BLaER1 (cell line): Measurements from ENCODE around the gene NUP210L.

Source experiments
- H3K27ac ChIP-seq: shearing (Covaris generic); formaldehyde crosslinking; 2 replicates; pipeline ENCODE4 v1.8.1; 2022
- H3K27me3 ChIP-seq: shearing (Covaris generic); formaldehyde crosslinking; 2 replicates; pipeline ENCODE4 v1.8.1; 2022
- H3K36me3 ChIP-seq: shearing (Covaris generic); formaldehyde crosslinking; 2 replicates; pipeline ENCODE4 v1.8.1; 2022
- H3K4me1 ChIP-seq: shearing (Covaris generic); formaldehyde crosslinking; 2 replicates; pipeline ENCODE4 v1.8.1; 2022
- H3K4me2 ChIP-seq: shearing (Covaris generic); formaldehyde crosslinking; 2 replicates; pipeline ENCODE4 v1.8.1; 2022
- H3K4me3 ChIP-seq: shearing (Covaris generic); formaldehyde crosslinking; 2 replicates; pipeline ENCODE4 v1.8.1; 2022
- H3K9ac ChIP-seq: shearing (Covaris generic); formaldehyde crosslinking; 2 replicates; pipeline ENCODE4 v1.8.1; 2022
- H3K9me3 ChIP-seq: shearing (Covaris generic); formaldehyde crosslinking; 2 replicates; pipeline ENCODE4 v1.8.1; 2022
- H4K20me1 ChIP-seq: shearing (Covaris generic); formaldehyde crosslinking; 2 replicates; pipeline ENCODE4 v1.8.1; 2022
- Cebpa-rat ChIP-seq: shearing (Covaris generic); IDR thresholded peaks from 2 replicates; pipeline ENCODE4 v1.8.1; 2022

The NUP210L gene

DNA sequence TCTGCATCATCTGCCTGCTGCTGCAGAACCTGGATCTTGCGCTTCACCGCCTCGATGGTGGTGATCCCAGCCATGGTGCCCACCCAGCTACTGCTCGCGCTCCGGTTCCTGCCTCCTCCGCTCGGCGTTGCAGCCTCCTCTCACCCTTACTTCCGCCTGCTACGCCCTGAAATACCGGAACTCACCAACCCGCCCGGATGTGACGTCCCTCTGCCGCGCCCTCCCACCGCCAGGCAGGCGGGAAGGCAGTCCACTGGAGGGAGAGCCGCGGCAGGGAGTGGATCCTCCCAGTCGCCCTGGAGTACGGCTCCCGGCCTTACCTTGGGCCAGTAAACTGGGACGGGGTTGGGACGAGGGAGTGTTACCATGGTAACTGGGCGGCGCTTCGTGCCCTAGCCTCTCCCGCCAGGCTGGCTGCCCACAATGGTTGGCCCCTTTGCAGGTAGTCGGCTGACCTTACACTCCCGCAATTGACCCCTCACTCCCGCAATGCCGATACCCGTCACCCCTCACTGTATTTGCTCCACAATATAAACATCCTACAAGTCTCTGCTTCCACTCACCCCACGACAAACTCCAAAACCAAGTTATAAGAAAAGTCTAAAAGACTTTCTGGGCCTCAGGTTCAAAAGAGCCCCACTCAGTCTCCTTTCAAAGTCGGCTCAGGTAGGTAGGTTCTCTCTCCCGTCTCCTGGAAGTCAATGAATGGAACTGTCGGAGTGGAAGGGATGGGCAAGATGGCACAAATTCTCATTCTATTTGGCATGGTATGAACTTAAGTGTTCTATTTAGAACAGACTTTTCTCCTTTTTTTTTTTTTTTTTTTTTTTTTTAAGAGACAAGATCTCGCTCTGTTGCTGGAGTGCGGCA, 28.4 kb upstream of the NUP210L start:
- no peak for TF ChIP-seq Cebpa-rat
- H3K36me3 ChIP-seq: peaks cover 24% of the 10 kb centered on the region
- H3K27ac ChIP-seq: peak overlapping the region; percentile 88
- H3K4me2 ChIP-seq: peak overlapping the region; percentile 96
- H3K4me1 ChIP-seq: peaks cover 43% of the 10 kb centered on the region
- no peaks in the 10 kb centered on the region for H3K27me3 ChIP-seq
- H4K20me1 ChIP-seq: peaks cover 46% of the 10 kb centered on the region
- H3K9me3 ChIP-seq: no peaks in the 10 kb centered on the region
- peak overlapping the region; percentile 90 for H3K9ac ChIP-seq
- H3K4me3 ChIP-seq: peak overlapping the region; percentile 88

DNA sequence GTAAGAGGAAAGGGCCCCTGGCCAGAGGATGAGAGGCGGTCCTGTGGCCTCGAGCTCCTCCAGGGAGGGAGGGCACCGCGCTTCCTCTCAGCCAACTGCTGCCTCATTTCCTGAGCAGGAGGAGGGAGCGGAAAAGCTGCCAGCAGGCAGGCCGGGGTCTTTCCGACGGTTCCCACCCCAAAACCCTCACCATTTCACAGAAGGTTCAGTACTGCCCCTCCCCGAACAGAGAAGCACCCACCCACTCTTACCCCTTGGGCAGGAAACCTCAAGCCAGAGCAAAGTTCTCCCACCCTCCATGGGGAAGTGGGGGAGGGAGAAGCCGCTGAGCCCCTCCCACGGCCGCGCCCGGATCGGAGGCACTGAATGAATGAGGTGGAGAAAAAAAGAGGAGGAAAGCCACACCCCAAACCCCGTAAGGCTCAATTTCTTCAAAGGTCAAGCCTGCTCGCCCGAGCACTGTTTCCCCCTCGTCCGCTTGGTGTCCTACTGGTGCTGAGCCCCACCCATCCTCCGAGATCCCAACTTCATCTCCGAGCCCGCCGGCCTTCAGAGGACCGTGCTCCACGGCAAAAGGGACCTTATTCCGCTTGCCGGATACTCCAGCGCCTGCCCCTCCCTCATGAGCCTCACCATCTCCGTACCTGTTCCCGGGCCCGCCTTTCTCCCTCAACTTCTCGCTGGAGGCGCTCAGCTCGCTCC, 27.6 kb upstream of the NUP210L start:
- no peak for TF ChIP-seq Cebpa-rat
- Histone ChIP-seq H3K27me3 (no peaks in the 10 kb centered on the region), H3K4me1 (peaks cover 51% of the 10 kb centered on the region), H3K27ac (peak overlapping the region; percentile 88), H3K9me3 (no peaks in the 10 kb centered on the region), H3K9ac (peak overlapping the region; percentile 90), H3K4me3 (peak overlapping the region; percentile 88), H4K20me1 (peaks cover 54% of the 10 kb centered on the region), H3K36me3 (peaks cover 31% of the 10 kb centered on the region), H3K4me2 (peak overlapping the region; percentile 96)

DNA sequence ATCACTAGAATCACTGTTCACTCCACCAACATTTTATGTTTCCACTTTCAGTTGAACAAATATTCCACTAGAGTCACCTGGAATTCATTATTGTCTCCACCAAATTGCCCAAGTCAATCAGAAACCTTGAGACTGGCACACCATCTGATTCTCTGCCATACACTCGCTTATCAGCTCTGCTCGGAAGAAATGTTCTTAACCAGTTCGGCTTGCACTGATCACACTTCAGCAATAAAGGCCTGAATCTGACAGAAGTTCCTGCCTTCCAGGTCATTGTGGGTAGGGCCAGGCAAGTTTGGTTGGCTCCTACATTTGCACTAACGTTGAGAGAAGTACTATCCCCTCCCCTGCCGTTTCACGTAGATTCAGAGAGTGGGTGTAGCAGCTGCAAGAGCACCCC, 27.1 kb upstream of the NUP210L start:
- Histone ChIP-seq H3K36me3 (peaks cover 36% of the 10 kb centered on the region), H3K27me3 (no peaks in the 10 kb centered on the region), H4K20me1 (peaks cover 60% of the 10 kb centered on the region), H3K9me3 (no peaks in the 10 kb centered on the region), H3K27ac (peak overlapping the region; percentile 88), H3K4me1 (peaks cover 56% of the 10 kb centered on the region), H3K4me3 (peak overlapping the region; percentile 88), H3K9ac (peak overlapping the region; percentile 90), H3K4me2 (peak overlapping the region; percentile 96)
- no peak for TF ChIP-seq Cebpa-rat

DNA sequence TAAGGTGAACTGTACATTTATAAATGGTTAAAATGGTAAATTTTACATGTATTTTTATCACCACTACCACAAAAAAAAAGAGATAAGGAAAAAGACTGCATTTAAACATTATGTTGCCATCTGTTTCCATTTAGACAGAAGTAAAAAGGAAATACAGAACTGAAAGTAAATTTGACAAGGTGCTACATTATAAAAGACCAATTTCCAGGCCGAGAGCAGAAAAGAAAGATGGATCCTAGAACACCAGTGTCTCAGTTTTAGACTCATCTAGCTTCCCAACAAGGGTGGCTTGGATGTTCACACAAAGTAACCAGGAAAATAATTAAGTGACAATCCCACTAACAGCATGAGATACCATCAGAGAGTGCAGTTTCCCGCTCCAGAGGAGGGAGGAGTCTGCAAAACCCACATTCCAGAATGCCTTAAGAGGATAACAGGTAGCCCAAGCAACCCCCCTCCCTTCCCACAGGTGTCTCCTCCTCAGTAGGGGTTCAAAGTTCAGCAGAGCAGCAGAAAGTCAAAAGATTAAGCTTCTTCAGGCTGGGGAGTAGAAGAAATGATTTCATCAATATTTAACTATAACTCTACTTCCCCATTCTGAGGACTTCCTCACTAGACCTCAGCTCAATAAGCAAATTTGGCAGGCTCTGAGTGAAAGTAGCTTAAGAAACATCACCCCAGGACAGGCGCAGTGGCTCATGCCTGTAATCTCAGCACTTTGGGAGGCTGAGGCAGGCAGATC, 25.2 kb upstream of the NUP210L start:
- peaks cover 78% of the 10 kb centered on the region for H4K20me1 ChIP-seq
- H3K9me3 ChIP-seq: no peaks in the 10 kb centered on the region
- no peak for TF ChIP-seq Cebpa-rat
- H3K4me2 ChIP-seq: peak overlapping the region; percentile 96
- peak overlapping the region; percentile 88 for H3K4me3 ChIP-seq
- H3K4me1 ChIP-seq: peaks cover 74% of the 10 kb centered on the region
- peak overlapping the region; percentile 49 for H3K27ac ChIP-seq
- H3K36me3 ChIP-seq: peaks cover 53% of the 10 kb centered on the region
- H3K9ac ChIP-seq: peak overlapping the region; percentile 59
- no peaks in the 10 kb centered on the region for H3K27me3 ChIP-seq

DNA sequence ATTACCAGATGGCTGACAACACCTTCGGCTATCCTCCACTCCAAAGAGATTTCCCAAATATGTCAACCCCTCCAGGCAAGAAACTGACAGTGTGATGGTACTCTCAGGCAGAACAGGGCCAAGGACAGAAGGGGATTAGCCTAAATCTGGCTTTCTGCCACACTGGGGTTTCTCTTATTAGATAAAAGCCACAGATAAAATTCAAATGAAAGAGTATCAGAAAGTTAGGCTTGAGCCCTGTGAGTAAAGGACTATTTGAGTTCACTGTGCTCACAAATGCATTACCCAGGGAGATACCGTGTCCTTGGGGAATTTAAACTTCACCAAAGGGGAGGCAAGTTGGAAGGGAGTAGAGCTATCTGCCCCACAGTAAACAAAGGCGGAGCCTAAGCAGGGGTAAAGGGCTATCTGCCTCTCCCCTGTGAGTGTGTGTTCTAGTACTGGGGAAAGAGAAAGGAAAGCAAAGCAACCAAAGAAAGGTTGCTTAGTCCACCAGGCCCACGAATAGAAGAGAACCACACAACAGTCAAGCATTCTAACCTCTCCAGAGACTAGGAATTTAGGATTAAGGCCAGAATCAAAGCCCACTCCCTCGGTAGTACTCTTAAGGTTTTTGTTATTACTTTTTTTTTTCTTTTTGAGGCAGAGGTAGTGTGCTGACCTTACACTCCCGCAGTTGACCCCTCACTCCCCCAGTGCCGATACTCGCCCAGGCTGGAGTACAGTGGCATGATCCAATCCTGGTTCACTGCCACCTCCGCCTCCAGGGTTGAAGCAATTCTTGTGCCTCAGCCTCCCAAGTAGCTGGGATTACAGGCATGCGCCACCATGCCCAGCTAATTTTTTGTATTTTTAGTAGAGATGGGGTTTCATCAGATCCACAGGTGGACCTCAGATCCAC, 24.3 kb upstream of the NUP210L start:
- H3K4me3 ChIP-seq: peak overlapping the region; percentile 35
- H3K36me3 ChIP-seq: peaks cover 62% of the 10 kb centered on the region
- H3K9me3 ChIP-seq: no peaks in the 10 kb centered on the region
- H3K27ac ChIP-seq: peak overlapping the region; percentile 49; the same call in 1 of the 2 replicates
- no peaks in the 10 kb centered on the region for H3K27me3 ChIP-seq
- H4K20me1 ChIP-seq: peaks cover 88% of the 10 kb centered on the region
- H3K9ac ChIP-seq: peak overlapping the region; percentile 53; the same call in 1 of the 2 replicates
- H3K4me1 ChIP-seq: peaks cover 77% of the 10 kb centered on the region
- TF ChIP-seq Cebpa-rat: no peak
- H3K4me2 ChIP-seq: peak overlapping the region; percentile 96

DNA sequence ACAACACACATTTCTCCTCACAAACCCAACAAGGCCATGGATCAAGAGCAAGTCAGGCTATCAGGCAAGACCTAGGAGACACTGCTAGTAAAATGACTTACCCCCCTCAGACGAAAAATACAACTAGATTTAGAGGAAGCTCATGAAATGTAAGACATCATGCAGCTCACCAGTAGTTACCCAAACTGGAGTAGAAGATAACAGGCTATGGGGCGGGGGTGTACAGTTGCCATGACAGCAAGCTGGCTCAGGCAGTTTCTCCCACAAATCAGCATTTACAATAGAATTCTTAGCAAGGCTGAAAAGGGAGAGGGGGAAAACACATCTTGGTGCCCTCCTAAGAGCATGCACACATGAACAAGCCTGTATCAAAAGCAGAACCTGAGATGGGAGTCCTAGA, 23.1 kb upstream of the NUP210L start:
- no peak overlapping the region for H3K4me3 ChIP-seq
- H3K27me3 ChIP-seq: no peaks in the 10 kb centered on the region
- TF ChIP-seq Cebpa-rat: no peak
- H3K27ac ChIP-seq: peak overlapping the region; percentile 16; the same call in 1 of the 2 replicates
- no peaks in the 10 kb centered on the region for H3K9me3 ChIP-seq
- H3K4me2 ChIP-seq: peak overlapping the region; percentile 96
- H3K4me1 ChIP-seq: peaks cover 69% of the 10 kb centered on the region
- H3K9ac ChIP-seq: peak overlapping the region; percentile 53; the same call in 1 of the 2 replicates
- H4K20me1 ChIP-seq: peaks cover 99% of the 10 kb centered on the region
- H3K36me3 ChIP-seq: peaks cover 74% of the 10 kb centered on the region

DNA sequence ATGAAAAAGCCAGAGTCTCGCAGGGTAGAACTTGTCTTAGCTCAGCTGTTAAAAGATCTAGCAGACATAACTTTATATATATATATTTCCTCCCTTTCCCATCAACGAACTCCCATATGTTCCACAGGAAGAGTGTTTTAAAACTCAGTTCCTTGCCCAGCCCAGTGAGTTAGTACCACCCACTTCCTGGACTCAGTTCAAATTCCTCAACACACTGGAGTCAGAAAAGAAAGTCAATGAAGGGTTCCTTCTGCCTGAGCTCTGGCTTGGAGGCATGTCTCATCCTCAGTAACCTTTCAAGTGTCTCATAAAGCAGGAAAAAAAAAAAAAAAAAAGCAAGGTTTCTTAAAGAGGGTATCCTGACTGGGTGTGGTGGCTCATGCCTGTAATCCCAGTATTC, 21.5 kb upstream of the NUP210L start:
- no peaks in the 10 kb centered on the region for H3K9me3 ChIP-seq
- H3K4me3 ChIP-seq: peak overlapping the region; percentile 32; the same call in 1 of the 2 replicates
- peak overlapping the region; percentile 35; the same call in 1 of the 2 replicates for H3K9ac ChIP-seq
- TF ChIP-seq Cebpa-rat: no peak
- H3K4me1 ChIP-seq: peaks cover 64% of the 10 kb centered on the region
- H3K27me3 ChIP-seq: no peaks in the 10 kb centered on the region
- H3K4me2 ChIP-seq: peak overlapping the region; percentile 96
- H3K36me3 ChIP-seq: peaks cover 90% of the 10 kb centered on the region
- peaks cover 100% of the 10 kb centered on the region for H4K20me1 ChIP-seq
- peak overlapping the region; percentile 62 for H3K27ac ChIP-seq

DNA sequence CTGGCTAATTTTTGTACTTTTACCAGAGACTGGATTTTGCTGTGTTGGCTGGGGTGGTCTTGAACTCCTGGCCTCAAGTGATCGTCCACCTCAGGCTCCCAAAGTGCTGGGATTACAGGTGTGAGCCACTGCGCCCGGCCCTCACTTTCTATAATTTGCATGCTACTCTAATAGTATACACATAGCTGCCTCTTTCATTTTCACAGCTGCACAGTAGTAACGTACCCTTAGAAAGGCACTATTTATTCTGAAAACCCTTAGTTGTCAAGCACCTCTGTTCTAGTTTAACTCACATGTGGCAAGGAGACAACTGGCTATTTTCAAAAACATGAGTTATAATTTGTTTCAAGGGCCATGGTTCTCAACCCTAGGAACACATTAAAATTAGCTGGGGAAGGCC, 19.8 kb upstream of the NUP210L start:
- Histone ChIP-seq H4K20me1 (peaks cover 93% of the 10 kb centered on the region), H3K4me2 (no peak overlapping the region), H3K4me3 (no peak overlapping the region), H3K9ac (no peak overlapping the region), H3K36me3 (peaks cover 97% of the 10 kb centered on the region), H3K27ac (no peak overlapping the region), H3K4me1 (peaks cover 48% of the 10 kb centered on the region), H3K9me3 (no peaks in the 10 kb centered on the region), H3K27me3 (no peaks in the 10 kb centered on the region)
- TF ChIP-seq Cebpa-rat: no peak

DNA sequence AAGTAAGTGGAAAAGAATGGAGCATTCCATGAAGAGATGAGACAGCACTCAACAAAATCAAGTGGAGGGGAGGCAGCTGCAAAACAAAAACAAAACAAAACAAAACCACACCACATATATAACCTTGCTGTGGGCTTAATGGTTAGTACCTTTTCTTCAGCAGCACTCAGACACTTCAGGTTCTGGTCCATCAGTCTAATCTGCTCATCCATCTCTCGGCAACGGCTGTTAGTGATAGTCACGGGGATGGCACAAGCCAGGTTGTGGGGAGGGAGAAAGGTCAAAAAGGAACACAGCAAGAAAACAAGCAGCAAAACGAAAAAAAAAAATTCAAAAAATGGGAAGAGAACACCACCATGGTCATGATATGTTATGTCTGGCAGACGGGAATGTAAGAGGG, 17.0 kb upstream of the NUP210L start:
- peaks cover 98% of the 10 kb centered on the region for H3K36me3 ChIP-seq
- no peak overlapping the region for H3K4me2 ChIP-seq
- H4K20me1 ChIP-seq: peaks cover 93% of the 10 kb centered on the region
- H3K4me3 ChIP-seq: no peak overlapping the region
- H3K27ac ChIP-seq: no peak overlapping the region
- no peaks in the 10 kb centered on the region for H3K9me3 ChIP-seq
- no peaks in the 10 kb centered on the region for H3K27me3 ChIP-seq
- H3K9ac ChIP-seq: no peak overlapping the region
- peaks cover 20% of the 10 kb centered on the region for H3K4me1 ChIP-seq
- no peak for TF ChIP-seq Cebpa-rat
